ENCODE results near the gene RNU6-9.

Gene RNU6-9

GRCh38 chr19:926323-926588 is 33.0 kb downstream of the RNU6-9 start:
- ChIA-PET POLR2A (no interaction called here), CTCF (no interaction called here)
- DNase-seq = no peak
- 0% methylated on average over 15 of the region's 21 CpGs for WGBS (ENCODE audit: insufficient coverage)
- Histone ChIP-seq H3K36me3 (ENCODE audit: control insufficient read depth in 4 of 4, insufficient read depth in 4 of 4, low read length in 3 of 4) (peaks cover 0 to 21% (median 7%) of the 10 kb centered on the region in 4 experiments), H3K4me1 (ENCODE audit: control extremely low read depth in 1 of 4, control insufficient read depth in 4 of 4, insufficient read depth in 4 of 4, low read length in 3 of 4) (peaks cover 0 to 33% (median 31%) of the 10 kb centered on the region in 4 experiments), H3K4me3 (ENCODE audit: control insufficient read depth in 1 of 7, extremely low read depth in 1 of 7, insufficient read depth in 4 of 7, low read depth in 2 of 7, low read length in 6 of 7) (peak overlapping the region; percentile 69 to 91 (median 84)), H3K27ac (ENCODE audit: insufficient read depth in 1 of 2, low read depth in 1 of 2, low read length in 2 of 2, poor library complexity in 1 of 2, severe bottlenecking in 2 of 2) (peak overlapping the region in 1 of 2 experiments; percentile 74), H3K27me3 (replicated peaks in 2 of 5; ENCODE audit: control insufficient read depth in 4 of 5, insufficient read depth in 5 of 5, low read length in 4 of 5) (peaks cover 0 to 3% (median under 1%) of the 10 kb centered on the region in 5 experiments), H3K9me3 (ENCODE audit: control extremely low read depth in 1 of 5, control insufficient read depth in 4 of 5, insufficient read depth in 2 of 5, low read depth in 1 of 5, low read length in 4 of 5) (no peaks in the 10 kb centered on the region)

DNA sequence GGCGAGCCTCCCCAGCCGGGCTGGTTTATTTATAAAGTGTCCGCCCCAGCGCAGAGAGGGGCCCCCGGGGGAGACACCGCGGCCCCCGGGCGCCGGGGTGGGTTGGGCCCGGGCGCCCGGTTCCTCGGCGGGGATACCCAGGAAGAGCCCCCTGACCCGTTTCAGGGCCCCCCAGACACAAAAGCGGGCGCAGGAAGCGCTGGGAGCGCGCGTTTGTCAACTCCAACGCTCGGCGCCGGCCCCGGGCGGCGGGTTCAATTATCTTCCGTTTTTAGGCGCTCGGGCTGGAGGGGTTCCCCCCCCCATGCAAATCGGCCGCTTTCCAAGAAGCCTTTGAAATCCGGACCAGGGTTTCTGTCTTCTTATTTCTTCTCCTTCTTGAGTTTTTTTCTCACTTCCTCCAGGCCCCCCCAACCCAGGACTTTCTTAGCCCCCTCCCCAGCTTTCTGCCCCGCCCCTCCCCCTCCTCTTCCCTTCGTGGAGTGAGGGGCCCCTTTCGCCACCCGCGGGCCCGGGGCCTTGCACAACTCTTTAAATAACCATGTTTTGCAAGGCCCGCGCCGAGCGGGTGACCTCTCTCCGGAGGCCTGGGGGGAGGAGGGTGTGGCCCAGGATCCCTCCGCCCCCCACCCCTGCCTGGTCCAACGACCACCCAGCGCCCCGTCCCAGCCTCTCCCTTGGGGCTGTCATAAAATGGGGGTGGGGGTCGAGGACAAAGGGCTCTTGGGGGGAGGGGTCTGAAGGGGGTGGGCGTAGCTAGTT is 33.5 kb downstream of the RNU6-9 start:
- no peaks in the 10 kb centered on the region for H3K9me3 ChIP-seq (ENCODE audit: control extremely low read depth in 1 of 5, control insufficient read depth in 4 of 5, insufficient read depth in 2 of 5, low read depth in 1 of 5, low read length in 4 of 5)
- peak overlapping the region in 1 of 2 experiments; percentile 74 for H3K27ac ChIP-seq (ENCODE audit: insufficient read depth in 1 of 2, low read depth in 1 of 2, low read length in 2 of 2, poor library complexity in 1 of 2, severe bottlenecking in 2 of 2)
- ChIA-PET CTCF (no interaction called here), POLR2A (interaction anchor here (0.6 kb wide), 1 partner anchor 282 kb away, joined by 3 read pairs; no protein-coding TSS in a partner anchor)
- peak overlapping the region; percentile 69 to 91 (median 84) for H3K4me3 ChIP-seq (ENCODE audit: control insufficient read depth in 1 of 7, extremely low read depth in 1 of 7, insufficient read depth in 4 of 7, low read depth in 2 of 7, low read length in 6 of 7)
- H3K4me1 ChIP-seq (ENCODE audit: control extremely low read depth in 1 of 4, control insufficient read depth in 4 of 4, insufficient read depth in 4 of 4, low read length in 3 of 4) = peaks cover 0 to 35% (median 32%) of the 10 kb centered on the region in 4 experiments
- DNase-seq = peak in 2 of 3 donors; percentile 57 to 58
- WGBS (ENCODE audit: insufficient coverage) = under 1% methylated on average over 28 of the region's 52 CpGs
- H3K36me3 ChIP-seq (ENCODE audit: control insufficient read depth in 4 of 4, insufficient read depth in 4 of 4, low read length in 3 of 4) = peaks cover 0 to 21% (median 7%) of the 10 kb centered on the region in 4 experiments
- H3K27me3 ChIP-seq (replicated peaks in 2 of 5; ENCODE audit: control insufficient read depth in 4 of 5, insufficient read depth in 5 of 5, low read length in 4 of 5) = no peaks in the 10 kb centered on the region

DNA sequence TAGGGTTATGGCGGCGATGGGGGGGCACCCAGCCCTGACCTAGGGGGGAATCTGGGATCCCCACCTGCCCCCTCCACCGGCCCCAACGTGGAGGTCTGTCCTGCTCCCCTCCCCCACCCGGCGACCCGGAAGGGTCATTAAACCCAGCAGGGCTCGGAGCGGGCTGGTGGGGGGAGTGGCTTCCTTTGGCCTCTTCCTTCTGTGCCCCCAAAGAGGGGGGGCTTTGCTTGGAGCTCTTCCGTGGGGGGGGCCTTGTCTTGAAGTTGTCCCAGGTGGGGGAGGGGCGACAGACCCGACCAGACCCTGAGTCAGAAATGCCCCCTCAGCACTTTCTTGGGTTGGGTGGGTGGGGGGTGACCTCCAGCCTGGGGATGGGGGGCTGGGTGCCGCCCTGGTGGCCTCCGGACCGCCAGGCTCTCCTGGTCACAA is 34.1 kb downstream of the RNU6-9 start:
- H3K36me3 ChIP-seq (ENCODE audit: control insufficient read depth in 4 of 4, insufficient read depth in 4 of 4, low read length in 3 of 4) = peaks cover 0 to 25% (median 7%) of the 10 kb centered on the region in 4 experiments
- DNase-seq = no peak
- H3K4me1 ChIP-seq (ENCODE audit: control extremely low read depth in 1 of 4, control insufficient read depth in 4 of 4, insufficient read depth in 4 of 4, low read length in 3 of 4) = peaks cover 0 to 40% (median 35%) of the 10 kb centered on the region in 4 experiments
- POLR2A ChIA-PET = interaction anchor here (0.6 kb wide), 1 partner anchor 282 kb away, joined by 3 read pairs; no protein-coding TSS in a partner anchor
- H3K27me3 ChIP-seq (replicated peaks in 2 of 5; ENCODE audit: control insufficient read depth in 4 of 5, insufficient read depth in 5 of 5, low read length in 4 of 5) = no peaks in the 10 kb centered on the region
- peak overlapping the region in 5 of 7 experiments; percentile 24 to 89 (median 84) for H3K4me3 ChIP-seq (ENCODE audit: control insufficient read depth in 1 of 7, extremely low read depth in 1 of 7, insufficient read depth in 4 of 7, low read depth in 2 of 7, low read length in 6 of 7)
- CTCF ChIA-PET = interaction anchor here (0.5 kb wide), 1 partner anchor 31 kb away, joined by 3 read pairs; no protein-coding TSS in a partner anchor
- H3K27ac ChIP-seq (ENCODE audit: insufficient read depth in 1 of 2, low read depth in 1 of 2, low read length in 2 of 2, poor library complexity in 1 of 2, severe bottlenecking in 2 of 2) = peak overlapping the region in 1 of 2 experiments; percentile 74
- 51% methylated on average over 5 of the region's 15 CpGs for WGBS (ENCODE audit: insufficient coverage)
- H3K9me3 ChIP-seq (ENCODE audit: control extremely low read depth in 1 of 5, control insufficient read depth in 4 of 5, insufficient read depth in 2 of 5, low read depth in 1 of 5, low read length in 4 of 5) = no peaks in the 10 kb centered on the region

GRCh38 chr19:927780-928401 is 34.6 kb downstream of the RNU6-9 start:
- Histone ChIP-seq H3K27ac (ENCODE audit: insufficient read depth in 1 of 2, low read depth in 1 of 2, low read length in 2 of 2, poor library complexity in 1 of 2, severe bottlenecking in 2 of 2) (peak overlapping the region in 1 of 2 experiments; percentile 5), H3K27me3 (replicated peaks in 2 of 5; ENCODE audit: control insufficient read depth in 4 of 5, insufficient read depth in 5 of 5, low read length in 4 of 5) (no peaks in the 10 kb centered on the region), H3K4me3 (ENCODE audit: control insufficient read depth in 1 of 7, extremely low read depth in 1 of 7, insufficient read depth in 4 of 7, low read depth in 2 of 7, low read length in 6 of 7) (peak overlapping the region in 4 of 7 experiments; percentile 11 to 89 (median 51)), H3K36me3 (ENCODE audit: control insufficient read depth in 4 of 4, insufficient read depth in 4 of 4, low read length in 3 of 4) (peaks cover 0 to 29% (median 7%) of the 10 kb centered on the region in 4 experiments), H3K9me3 (ENCODE audit: control extremely low read depth in 1 of 5, control insufficient read depth in 4 of 5, insufficient read depth in 2 of 5, low read depth in 1 of 5, low read length in 4 of 5) (no peaks in the 10 kb centered on the region), H3K4me1 (ENCODE audit: control extremely low read depth in 1 of 4, control insufficient read depth in 4 of 4, insufficient read depth in 4 of 4, low read length in 3 of 4) (peaks cover 0 to 46% (median 40%) of the 10 kb centered on the region in 4 experiments)
- ChIA-PET POLR2A (no interaction called here), CTCF (interaction anchor here (0.5 kb wide), 1 partner anchor 30 kb away, joined by 3 read pairs; no protein-coding TSS in a partner anchor)
- no peak for DNase-seq
- 91% methylated on average over 10 of the region's 12 CpGs for WGBS (ENCODE audit: insufficient coverage)

DNA sequence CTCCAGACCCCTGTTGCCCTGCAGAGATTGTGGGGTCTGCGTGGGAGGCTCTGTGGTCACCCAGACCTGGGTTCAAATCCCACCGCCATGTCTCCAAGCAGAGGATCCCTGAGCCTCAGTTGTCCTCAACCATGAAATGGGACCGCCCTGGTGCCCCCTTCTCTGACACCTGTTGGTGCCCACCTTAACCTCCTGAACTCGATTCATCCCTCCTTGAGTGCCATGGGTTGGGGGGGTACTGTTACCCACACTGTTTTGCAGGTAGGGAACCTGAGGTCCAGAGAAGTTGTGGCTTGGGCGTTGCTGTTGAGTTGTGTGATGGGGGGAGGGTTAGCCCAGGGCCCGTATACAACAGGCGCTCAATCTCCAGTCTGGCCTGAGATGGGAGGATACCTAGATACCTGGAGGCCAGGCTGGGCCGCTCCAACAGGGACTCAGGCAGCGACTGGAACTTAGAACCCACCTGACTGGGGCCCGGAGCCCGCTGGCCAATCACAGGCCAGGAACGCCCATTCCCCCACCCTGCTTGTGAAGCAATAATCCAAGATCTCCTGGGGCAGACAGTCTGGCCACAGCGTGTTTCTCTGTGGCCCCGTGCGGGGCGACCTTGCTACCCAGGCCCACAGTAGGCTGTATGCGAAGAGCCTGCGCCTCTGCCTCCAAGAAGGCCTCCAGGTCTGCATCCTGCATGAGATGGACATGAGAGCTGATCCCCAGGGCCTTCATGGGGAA is 35.4 kb downstream of the RNU6-9 start:
- POLR2A ChIA-PET = no interaction called here
- H3K4me3 ChIP-seq (ENCODE audit: control insufficient read depth in 1 of 7, extremely low read depth in 1 of 7, insufficient read depth in 4 of 7, low read depth in 2 of 7, low read length in 6 of 7) = no peak overlapping the region
- 97% methylated on average over 16 of the region's 18 CpGs for WGBS (ENCODE audit: insufficient coverage)
- CTCF ChIA-PET = interaction anchor here (0.8 to 1.7 kb wide), 2 partner anchors 10 to 11 kb away, joined by 3 to 4 read pairs; no protein-coding TSS in a partner anchor
- H3K9me3 ChIP-seq (ENCODE audit: control extremely low read depth in 1 of 5, control insufficient read depth in 4 of 5, insufficient read depth in 2 of 5, low read depth in 1 of 5, low read length in 4 of 5) = no peaks in the 10 kb centered on the region
- H3K4me1 ChIP-seq (ENCODE audit: control extremely low read depth in 1 of 4, control insufficient read depth in 4 of 4, insufficient read depth in 4 of 4, low read length in 3 of 4) = peaks cover 0 to 48% (median 43%) of the 10 kb centered on the region in 4 experiments
- no peak overlapping the region for H3K27ac ChIP-seq (ENCODE audit: insufficient read depth in 1 of 2, low read depth in 1 of 2, low read length in 2 of 2, poor library complexity in 1 of 2, severe bottlenecking in 2 of 2)
- peaks cover 0 to 29% (median 7%) of the 10 kb centered on the region in 4 experiments for H3K36me3 ChIP-seq (ENCODE audit: control insufficient read depth in 4 of 4, insufficient read depth in 4 of 4, low read length in 3 of 4)
- DNase-seq = no peak
- H3K27me3 ChIP-seq (replicated peaks in 2 of 5; ENCODE audit: control insufficient read depth in 4 of 5, insufficient read depth in 5 of 5, low read length in 4 of 5) = no peaks in the 10 kb centered on the region

GRCh38 chr19:929203-929890 is 36.1 kb downstream of the RNU6-9 start:
- Histone ChIP-seq H3K36me3 (ENCODE audit: control insufficient read depth in 4 of 4, insufficient read depth in 4 of 4, low read length in 3 of 4) (peaks cover 0 to 29% (median 7%) of the 10 kb centered on the region in 4 experiments), H3K4me3 (ENCODE audit: control insufficient read depth in 1 of 7, extremely low read depth in 1 of 7, insufficient read depth in 4 of 7, low read depth in 2 of 7, low read length in 6 of 7) (no peak overlapping the region), H3K27me3 (replicated peaks in 2 of 5; ENCODE audit: control insufficient read depth in 4 of 5, insufficient read depth in 5 of 5, low read length in 4 of 5) (no peaks in the 10 kb centered on the region), H3K27ac (ENCODE audit: insufficient read depth in 1 of 2, low read depth in 1 of 2, low read length in 2 of 2, poor library complexity in 1 of 2, severe bottlenecking in 2 of 2) (no peak overlapping the region), H3K4me1 (ENCODE audit: control extremely low read depth in 1 of 4, control insufficient read depth in 4 of 4, insufficient read depth in 4 of 4, low read length in 3 of 4) (peaks cover 0 to 48% (median 44%) of the 10 kb centered on the region in 4 experiments), H3K9me3 (ENCODE audit: control extremely low read depth in 1 of 5, control insufficient read depth in 4 of 5, insufficient read depth in 2 of 5, low read depth in 1 of 5, low read length in 4 of 5) (no peaks in the 10 kb centered on the region)
- no peak for DNase-seq
- WGBS (ENCODE audit: insufficient coverage) = 98% methylated on average over 29 of the region's 51 CpGs
- POLR2A ChIA-PET = no interaction called here
- CTCF ChIA-PET = interaction anchor here (0.8 to 1.7 kb wide), 2 partner anchors 9 to 10 kb away, joined by 3 to 4 read pairs; no protein-coding TSS in a partner anchor
